HEK293 (cell line): ENCODE measurements around the gene HMSD.

Experiments used
- CTCF ChIA-PET: fragments of 350-600 bp; formaldehyde crosslinking; extraction: SDS; loops from one replicate; lab custom pipeline; 2021; ENCODE audit warnings: antibody characterized with exemption; lab: Yijun Ruan, JAX
- POLR2A ChIA-PET: fragments of 300-600 bp; formaldehyde crosslinking; extraction: SDS; loops from one replicate; lab custom pipeline; 2020; ENCODE audit warnings: antibody characterized with exemption, inconsistent platforms; lab: Yijun Ruan, JAX
- H3K27ac ChIP-seq: fragments of 200-500 bp; sonication (Bioruptor generic); 2 replicates; pipeline ENCODE4 v1.5.1; 2014; ENCODE audit warnings: low read depth, low read length, control low read depth, inconsistent platforms; ENCODE audit errors: extremely low read depth
- H3K36me3 ChIP-seq, 2 experiments: fragments of 200-500 bp in 1 of 2; sonication (Bioruptor generic) in 1 of 2; 1 replicate in 1 of 2; 2 replicates in 1 of 2; pipeline ENCODE4 v1.5.1; 2014 to 2017; ENCODE audit warnings: inconsistent platforms in 2 of 2, low read length in 2 of 2; ENCODE audit not compliant: control insufficient read depth in 2 of 2, insufficient read depth in 1 of 2
- H3K4me1 ChIP-seq: fragments of 200-500 bp; sonication (Bioruptor generic); 2 replicates; pipeline ENCODE4 v1.5.1; 2014; ENCODE audit warnings: mild to moderate bottlenecking, low read length, inconsistent platforms; ENCODE audit not compliant: control insufficient read depth, insufficient read depth
- H3K4me3 ChIP-seq: 2 replicates; pipeline ENCODE4 v1.5.1; 2011; ENCODE audit warnings: low read depth, mild to moderate bottlenecking, control low read depth, low read length, moderate library complexity
- H3K9me3 ChIP-seq: fragments of 200-500 bp; sonication (Bioruptor generic); 2 replicates; pipeline ENCODE4 v1.5.1; 2014; ENCODE audit warnings: low read depth, low read length, inconsistent platforms; ENCODE audit not compliant: control insufficient read depth, insufficient read depth
- BCL6B ChIP-seq: fragments of 450-650 bp; formaldehyde crosslinking; IDR thresholded peaks from 2 replicates; pipeline ENCODE4 v1.5.1; 2017; ENCODE audit warnings: missing biosample characterization, missing genetic modification characterization
- HOXC10 ChIP-seq: sonication (generic); formaldehyde crosslinking; IDR thresholded peaks from 2 replicates; pipeline ENCODE4 v1.8.1; 2023; ENCODE audit warnings: mild to moderate bottlenecking, missing genetic modification reagents
- IKZF3 ChIP-seq: fragments of 450-650 bp; IDR thresholded peaks from 2 replicates; pipeline ENCODE4 v1.5.0; 2018; ENCODE audit warnings: missing biosample characterization, mild to moderate bottlenecking, missing genetic modification characterization, moderate library complexity
- KLF1 ChIP-seq: fragments of 450-650 bp; formaldehyde crosslinking; IDR thresholded peaks from 2 replicates; pipeline ENCODE4 v1.5.1; 2016; ENCODE audit warnings: missing biosample characterization, missing genetic modification characterization
- KLF9 ChIP-seq: fragments of 450-650 bp; formaldehyde crosslinking; IDR thresholded peaks from 2 replicates; pipeline ENCODE4 v1.5.1; 2016; ENCODE audit warnings: missing biosample characterization, missing genetic modification characterization, low read depth
- PBX3 ChIP-seq: sonication (generic); formaldehyde crosslinking; IDR thresholded peaks from 2 replicates; pipeline ENCODE4 v1.8.1; 2022; ENCODE audit warnings: mild to moderate bottlenecking, moderate library complexity, missing genetic modification reagents
- YY2 ChIP-seq: fragments of 450-650 bp; formaldehyde crosslinking; IDR thresholded peaks from 2 replicates; pipeline ENCODE4 v1.5.1; 2016; ENCODE audit warnings: missing biosample characterization, missing genetic modification characterization
- ZBTB7A ChIP-seq: fragments of 450-650 bp; formaldehyde crosslinking; IDR thresholded peaks from 2 replicates; pipeline ENCODE4 v1.5.1; 2016; ENCODE audit warnings: low read depth, missing biosample characterization, missing genetic modification characterization
- ZEB2 ChIP-seq: fragments of 450-650 bp; formaldehyde crosslinking; IDR thresholded peaks from 2 replicates; pipeline ENCODE4 v1.5.1; 2016; ENCODE audit warnings: missing biosample characterization, missing genetic modification characterization
- ZIC2 ChIP-seq: fragments of 450-650 bp; formaldehyde crosslinking; IDR thresholded peaks from 2 replicates; pipeline ENCODE4 v1.5.1; 2016; ENCODE audit warnings: missing biosample characterization, missing genetic modification characterization
- ZNF112 ChIP-seq: fragments of 450-650 bp; formaldehyde crosslinking; IDR thresholded peaks from 2 replicates; pipeline ENCODE4 v1.5.0; 2017; ENCODE audit warnings: missing biosample characterization, missing genetic modification characterization
- ZNF132 ChIP-seq: fragments of 450-650 bp; formaldehyde crosslinking; IDR thresholded peaks from 2 replicates; pipeline ENCODE4 v1.5.1; 2017; ENCODE audit warnings: missing biosample characterization, missing genetic modification characterization, borderline replicate concordance
- ZNF133 ChIP-seq: fragments of 450-650 bp; formaldehyde crosslinking; IDR thresholded peaks from 2 replicates; pipeline ENCODE4 v1.5.1; 2016; ENCODE audit warnings: missing biosample characterization, missing genetic modification characterization
- ZNF140 ChIP-seq: fragments of 450-650 bp; formaldehyde crosslinking; IDR thresholded peaks from 2 replicates; pipeline ENCODE4 v1.5.1; 2016; ENCODE audit warnings: missing biosample characterization, missing genetic modification characterization
- ZNF146 ChIP-seq: fragments of 450-650 bp; formaldehyde crosslinking; IDR thresholded peaks from 2 replicates; pipeline ENCODE4 v1.5.1; 2016; ENCODE audit warnings: missing biosample characterization, missing genetic modification characterization
- ZNF18 ChIP-seq: fragments of 450-650 bp; formaldehyde crosslinking; IDR thresholded peaks from 2 replicates; pipeline ENCODE4 v1.5.1; 2016; ENCODE audit warnings: missing biosample characterization, missing genetic modification characterization
- ZNF280C ChIP-seq: fragments of 450-650 bp; formaldehyde crosslinking; IDR thresholded peaks from 2 replicates; pipeline ENCODE4 v1.5.1; 2016; ENCODE audit warnings: missing biosample characterization, missing genetic modification characterization
- ZNF416 ChIP-seq: fragments of 450-650 bp; formaldehyde crosslinking; IDR thresholded peaks from 2 replicates; pipeline ENCODE4 v1.5.1; 2016; ENCODE audit warnings: missing biosample characterization, missing genetic modification characterization
- ZNF48 ChIP-seq: fragments of 450-650 bp; formaldehyde crosslinking; IDR thresholded peaks from 2 replicates; pipeline ENCODE4 v1.5.1; 2016; ENCODE audit warnings: missing biosample characterization, missing genetic modification characterization
- ZNF530 ChIP-seq: fragments of 450-650 bp; formaldehyde crosslinking; IDR thresholded peaks from 2 replicates; pipeline ENCODE4 v1.5.1; 2016; ENCODE audit warnings: low read depth, missing biosample characterization, missing genetic modification characterization
- ZNF571 ChIP-seq: fragments of 450-650 bp; formaldehyde crosslinking; IDR thresholded peaks from 2 replicates; pipeline ENCODE4 v1.5.0; 2017; ENCODE audit warnings: missing biosample characterization, missing genetic modification characterization
- ZNF830 ChIP-seq: fragments of 450-650 bp; IDR thresholded peaks from 2 replicates; pipeline ENCODE4 v1.5.0; 2018; ENCODE audit warnings: missing biosample characterization, missing genetic modification characterization, low read depth, mild to moderate bottlenecking, moderate library complexity

The HMSD gene

GRCh38 chr18:63997606-63998005 is 48.5 kb downstream of the HMSD start:
- Histone ChIP-seq H3K4me3 (no peak overlapping the region), H3K4me1 (no peaks in the 10 kb centered on the region), H3K9me3 (no peaks in the 10 kb centered on the region), H3K36me3 (no peaks in the 10 kb centered on the region), H3K27ac (no peak overlapping the region)
- TF ChIP-seq ZNF133 (no peak), ZNF280C (tag by site-specific recombination) (no peak), ZBTB7A (tag by site-specific recombination) (no peak), YY2 (tag by site-specific recombination) (no peak), ZEB2 (no peak), PBX3 (CRISPR knock-in tag) (no peak), ZNF146 (no peak), KLF9 (tag by site-specific recombination) (no peak), ZNF112 (tag by site-specific recombination) (no peak), KLF1 (no peak)
- POLR2A ChIA-PET, result no interaction called here
- CTCF ChIA-PET, result interaction anchor here (0.7 to 5.0 kb wide), 3 partner anchors 35 to 174 kb away, joined by 3 to 49 read pairs (median 3); no protein-coding TSS in a partner anchor

GRCh38 chr18:63999871-64000270 is 50.8 kb downstream of the HMSD start:
- TF ChIP-seq ZNF830 (no peak), ZNF530 (no peak), ZNF571 (tag by site-specific recombination) (no peak), ZNF48 (tag by site-specific recombination) (no peak), HOXC10 (CRISPR knock-in tag) (no peak), BCL6B (tag by site-specific recombination) (no peak), ZNF416 (tag by site-specific recombination) (no peak), ZNF18 (no peak), ZNF140 (tag by site-specific recombination) (no peak), IKZF3 (no peak), KLF9 (tag by site-specific recombination) (no peak), ZNF132 (tag by site-specific recombination) (no peak), ZIC2 (tag by site-specific recombination) (no peak)
- Histone ChIP-seq H3K36me3 (no peaks in the 10 kb centered on the region), H3K4me1 (no peaks in the 10 kb centered on the region), H3K27ac (no peak overlapping the region), H3K9me3 (no peaks in the 10 kb centered on the region), H3K4me3 (no peak overlapping the region)
- ChIA-PET POLR2A (no interaction called here), CTCF (interaction anchor here (0.6 kb wide), 1 partner anchor 38 kb away, joined by 3 read pairs; no protein-coding TSS in a partner anchor)
